Measurements from ENCODE around the gene PIK3C2G. TPM values are rescaled to one million over a fixed set of nuclear protein-coding genes. Genes with fewer than 3 reads are reported as not detected.
"Not testable (repeated sequence)": the region's sequence is repeated elsewhere in the genome, so short reads cannot be mapped to it uniquely, and the experiment has no call there.

Gene PIK3C2G
- total RNA-seq, 2 donors from 2014 or later: not detected

DNA sequence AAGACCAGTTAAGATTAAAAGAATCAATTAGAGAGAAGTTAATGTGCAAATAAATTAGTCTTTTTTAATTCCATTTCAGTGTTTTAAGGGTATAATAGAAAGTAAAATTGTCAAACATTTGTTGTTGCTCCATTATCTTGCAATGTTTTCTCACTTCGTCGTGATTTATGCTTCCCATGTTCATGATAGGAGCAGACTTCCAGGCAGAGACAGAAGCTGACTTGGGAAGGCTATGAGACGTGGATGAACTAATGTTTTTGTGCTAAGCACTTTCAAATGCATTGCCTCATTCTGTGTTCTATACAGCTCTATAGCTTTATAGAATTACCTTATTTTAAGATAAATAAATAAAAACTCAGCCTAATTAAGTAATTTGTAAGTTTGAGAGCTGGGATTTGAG, 226.2 kb downstream of the PIK3C2G start:
- no peak overlapping the region for H3K4me3 ChIP-seq (ENCODE audit: low read length)
- Mint-ChIP-seq H3K4me1 (peaks cover 19% of the 10 kb centered on the region), H3K36me3 (ENCODE audit: low read depth) (no peaks in the 10 kb centered on the region), H3K9me3 (no peaks in the 10 kb centered on the region), H3K27me3 (ENCODE audit: insufficient read depth) (no peaks in the 10 kb centered on the region), H3K27ac (no peak overlapping the region), H3K4me3 (no peak overlapping the region)
- no peaks in the 10 kb centered on the region for H3K9me3 ChIP-seq (ENCODE audit: control insufficient read depth, low read length)
- DNase-seq: no peak
- H3K27me3 ChIP-seq (ENCODE audit: control insufficient read depth, insufficient read depth, low read length, poor library complexity, severe bottlenecking): peaks cover 10% of the 10 kb centered on the region
- WGBS, 2 experiments (ENCODE audit: insufficient coverage in 1 of 2, insufficient read length in 1 of 2): 83 to 91% methylated on average over 2 to 3 of the region's 3 CpGs
- no peaks in the 10 kb centered on the region for H3K4me1 ChIP-seq (ENCODE audit: control insufficient read depth, insufficient read depth, low read length)
- H3K9ac ChIP-seq (ENCODE audit: extremely low read depth, low read length, poor library complexity, severe bottlenecking): no peak overlapping the region
- TF ChIP-seq, protein P1, sequence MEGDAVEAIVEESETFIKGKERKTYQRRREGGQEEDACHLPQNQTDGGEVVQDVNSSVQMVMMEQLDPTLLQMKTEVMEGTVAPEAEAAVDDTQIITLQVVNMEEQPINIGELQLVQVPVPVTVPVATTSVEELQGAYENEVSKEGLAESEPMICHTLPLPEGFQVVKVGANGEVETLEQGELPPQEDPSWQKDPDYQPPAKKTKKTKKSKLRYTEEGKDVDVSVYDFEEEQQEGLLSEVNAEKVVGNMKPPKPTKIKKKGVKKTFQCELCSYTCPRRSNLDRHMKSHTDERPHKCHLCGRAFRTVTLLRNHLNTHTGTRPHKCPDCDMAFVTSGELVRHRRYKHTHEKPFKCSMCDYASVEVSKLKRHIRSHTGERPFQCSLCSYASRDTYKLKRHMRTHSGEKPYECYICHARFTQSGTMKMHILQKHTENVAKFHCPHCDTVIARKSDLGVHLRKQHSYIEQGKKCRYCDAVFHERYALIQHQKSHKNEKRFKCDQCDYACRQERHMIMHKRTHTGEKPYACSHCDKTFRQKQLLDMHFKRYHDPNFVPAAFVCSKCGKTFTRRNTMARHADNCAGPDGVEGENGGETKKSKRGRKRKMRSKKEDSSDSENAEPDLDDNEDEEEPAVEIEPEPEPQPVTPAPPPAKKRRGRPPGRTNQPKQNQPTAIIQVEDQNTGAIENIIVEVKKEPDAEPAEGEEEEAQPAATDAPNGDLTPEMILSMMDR (conservative IDR thresholded peaks at IDR 0.05): no peak
- H3K36me3 ChIP-seq (ENCODE audit: control insufficient read depth, insufficient read depth, low read length): no peaks in the 10 kb centered on the region
- H3K27ac ChIP-seq (ENCODE audit: low read depth, low read length): no peak overlapping the region

DNA sequence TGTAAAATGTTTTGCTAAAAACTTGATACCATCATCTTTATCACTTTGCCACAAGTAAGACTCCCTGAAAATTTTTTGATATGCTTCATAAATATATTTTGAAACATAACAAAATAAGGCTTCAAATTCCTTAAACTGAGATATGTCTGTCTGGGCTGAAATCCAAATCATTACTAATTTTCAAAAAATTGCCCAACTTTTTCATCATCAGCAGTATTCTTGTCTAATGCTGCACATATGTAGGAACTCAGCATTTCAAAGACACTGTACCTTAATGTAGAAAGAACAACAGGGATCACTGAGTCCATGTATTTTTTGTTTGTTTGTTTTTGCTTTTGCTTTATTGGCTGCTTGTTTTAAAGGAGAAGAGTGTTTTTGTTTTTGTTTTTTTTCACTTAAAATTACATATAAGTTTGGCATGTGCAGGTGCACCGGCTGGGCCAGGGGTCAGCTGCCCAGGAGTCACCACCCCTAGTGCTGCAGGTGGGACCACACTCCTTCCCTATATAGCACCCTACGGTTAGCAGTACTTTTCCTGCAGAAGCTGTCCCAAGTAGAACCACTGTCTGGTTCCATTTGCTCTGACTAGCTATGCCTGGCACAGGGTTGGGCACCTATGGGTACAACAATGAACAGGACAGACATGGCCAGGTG, 231.2 kb downstream of the PIK3C2G start:
- WGBS, 2 experiments (ENCODE audit: insufficient coverage in 1 of 2, insufficient read length in 1 of 2): 88 to 100% methylated on average over 1 to 2 of the region's 2 CpGs

DNA sequence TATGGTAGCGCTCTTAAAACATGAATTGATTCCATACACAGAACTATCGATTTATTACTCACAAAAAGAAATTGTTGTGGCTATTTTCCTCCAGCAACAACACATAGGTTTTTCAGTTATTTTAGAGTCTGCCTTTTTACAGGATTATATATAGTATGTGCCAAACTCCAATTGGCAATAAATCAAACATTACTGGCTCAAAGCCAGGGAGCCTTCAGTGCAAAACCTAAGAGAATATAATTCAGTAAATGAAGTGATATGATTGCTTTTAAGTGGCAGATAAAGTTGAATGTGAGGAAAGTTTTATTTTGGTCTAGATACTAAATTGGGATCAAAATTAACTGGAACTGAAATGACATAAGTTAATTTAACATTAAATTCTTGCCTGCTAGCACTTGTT, 234.8 kb downstream of the PIK3C2G start:
- H3K36me3 Mint-ChIP-seq (ENCODE audit: low read depth): no peaks in the 10 kb centered on the region
- H3K9ac ChIP-seq (ENCODE audit: extremely low read depth, low read length, poor library complexity, severe bottlenecking): no peak overlapping the region
- H3K27ac ChIP-seq (ENCODE audit: low read depth, low read length): no peak overlapping the region
- H3K4me1 Mint-ChIP-seq: no peaks in the 10 kb centered on the region
- peaks cover 11% of the 10 kb centered on the region for H3K9me3 Mint-ChIP-seq
- DNase-seq: no peak
- H3K27me3 ChIP-seq (ENCODE audit: control insufficient read depth, insufficient read depth, low read length, poor library complexity, severe bottlenecking): no peaks in the 10 kb centered on the region
- H3K4me3 ChIP-seq (ENCODE audit: low read length): no peak overlapping the region
- WGBS, 2 experiments (ENCODE audit: insufficient coverage in 1 of 2, insufficient read length in 1 of 2): 97 to 100% methylated on average over 2 of the region's 2 CpGs
- H3K27ac Mint-ChIP-seq: no peak overlapping the region
- H3K4me3 Mint-ChIP-seq: no peak overlapping the region
- TF ChIP-seq, protein P1 (conservative IDR thresholded peaks at IDR 0.05): no peak
- no peaks in the 10 kb centered on the region for H3K36me3 ChIP-seq (ENCODE audit: control insufficient read depth, insufficient read depth, low read length)
- H3K27me3 Mint-ChIP-seq (ENCODE audit: insufficient read depth): no peaks in the 10 kb centered on the region
- no peaks in the 10 kb centered on the region for H3K4me1 ChIP-seq (ENCODE audit: control insufficient read depth, insufficient read depth, low read length)
- H3K9me3 ChIP-seq (ENCODE audit: control insufficient read depth, low read length): no peaks in the 10 kb centered on the region

More for the DNA sequence above, 231.2 kb downstream of the PIK3C2G start:
- no peaks in the 10 kb centered on the region for H3K27me3 Mint-ChIP-seq (ENCODE audit: insufficient read depth)
- H3K27me3 ChIP-seq (ENCODE audit: control insufficient read depth, insufficient read depth, low read length, poor library complexity, severe bottlenecking): no peaks in the 10 kb centered on the region
- TF ChIP-seq, protein P1 (conservative IDR thresholded peaks at IDR 0.05): no peak
- H3K9ac ChIP-seq (ENCODE audit: extremely low read depth, low read length, poor library complexity, severe bottlenecking): no peak overlapping the region
- H3K4me3 Mint-ChIP-seq: no peak overlapping the region
- no peak overlapping the region for H3K27ac Mint-ChIP-seq
- no peak overlapping the region for H3K27ac ChIP-seq (ENCODE audit: low read depth, low read length)
- H3K9me3 ChIP-seq (ENCODE audit: control insufficient read depth, low read length): no peaks in the 10 kb centered on the region
- peaks cover 6% of the 10 kb centered on the region for H3K4me1 Mint-ChIP-seq
- no peak for DNase-seq
- H3K36me3 Mint-ChIP-seq (ENCODE audit: low read depth): no peaks in the 10 kb centered on the region
- H3K4me1 ChIP-seq (ENCODE audit: control insufficient read depth, insufficient read depth, low read length): no peaks in the 10 kb centered on the region
- no peaks in the 10 kb centered on the region for H3K36me3 ChIP-seq (ENCODE audit: control insufficient read depth, insufficient read depth, low read length)
- no peaks in the 10 kb centered on the region for H3K9me3 Mint-ChIP-seq
- no peak overlapping the region for H3K4me3 ChIP-seq (ENCODE audit: low read length)

DNA sequence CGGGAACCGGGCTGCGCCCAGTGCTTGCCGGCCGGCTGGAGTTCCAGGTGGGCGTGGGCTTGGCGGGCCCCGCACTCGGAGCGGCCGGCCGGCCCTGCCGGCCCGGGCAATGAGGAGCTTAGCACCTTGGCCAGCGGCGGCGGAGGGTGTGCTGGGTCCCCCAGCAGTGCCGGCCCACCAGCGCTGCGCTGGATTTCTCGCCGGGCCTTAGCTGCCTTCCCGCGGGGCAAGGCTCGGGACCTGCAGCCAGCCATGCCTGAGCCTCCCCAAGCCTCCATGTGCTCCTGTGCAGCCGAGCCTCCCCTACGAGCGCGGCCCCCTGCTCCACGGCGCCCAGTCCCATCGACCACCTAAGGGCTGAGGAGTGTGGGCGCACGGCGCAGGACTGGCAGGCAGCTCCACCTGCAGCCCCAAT, 238.8 kb downstream of the PIK3C2G start:
- not testable (repeated sequence) for H3K9me3 ChIP-seq (ENCODE audit: control insufficient read depth, low read length); H3K36me3 Mint-ChIP-seq (ENCODE audit: low read depth); H3K27ac Mint-ChIP-seq; H3K27me3 Mint-ChIP-seq (ENCODE audit: insufficient read depth); H3K36me3 ChIP-seq (ENCODE audit: control insufficient read depth, insufficient read depth, low read length); H3K4me1 ChIP-seq (ENCODE audit: control insufficient read depth, insufficient read depth, low read length); H3K27ac ChIP-seq (ENCODE audit: low read depth, low read length); H3K9ac ChIP-seq (ENCODE audit: extremely low read depth, low read length, poor library complexity, severe bottlenecking); H3K4me1 Mint-ChIP-seq; H3K27me3 ChIP-seq (ENCODE audit: control insufficient read depth, insufficient read depth, low read length, poor library complexity, severe bottlenecking); DNase-seq; H3K4me3 ChIP-seq (ENCODE audit: low read length); H3K4me3 Mint-ChIP-seq
- WGBS, 2 experiments (ENCODE audit: insufficient coverage in 1 of 2, insufficient read length in 1 of 2): 96 to 100% methylated on average over 12 to 35 of the region's 35 CpGs
- peaks cover 11% of the 10 kb centered on the region for H3K9me3 Mint-ChIP-seq

DNA sequence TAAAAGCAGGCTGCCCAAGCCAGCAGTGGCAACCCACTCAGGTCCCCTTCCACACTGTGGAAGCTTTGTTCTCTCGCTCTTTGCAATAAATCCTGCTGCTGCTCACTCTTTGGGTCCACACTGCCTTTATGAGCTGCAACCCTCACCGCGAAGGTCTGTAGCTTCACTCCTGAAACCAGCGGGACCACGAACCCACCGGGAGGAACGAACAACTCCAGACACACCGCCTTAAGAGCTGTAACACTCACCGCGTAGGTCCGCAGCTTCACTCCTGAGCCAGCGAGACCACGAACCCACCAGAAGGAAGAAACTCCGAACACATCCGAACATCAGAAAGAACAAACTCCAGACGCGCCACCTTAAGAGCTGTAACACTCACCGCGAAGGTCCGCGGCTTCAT, 239.4 kb downstream of the PIK3C2G start:
- H3K9ac ChIP-seq (ENCODE audit: extremely low read depth, low read length, poor library complexity, severe bottlenecking); H3K27ac Mint-ChIP-seq; H3K27ac ChIP-seq (ENCODE audit: low read depth, low read length); H3K36me3 ChIP-seq (ENCODE audit: control insufficient read depth, insufficient read depth, low read length); H3K4me3 Mint-ChIP-seq; H3K4me1 Mint-ChIP-seq; H3K9me3 ChIP-seq (ENCODE audit: control insufficient read depth, low read length); H3K4me3 ChIP-seq (ENCODE audit: low read length); H3K36me3 Mint-ChIP-seq (ENCODE audit: low read depth); H3K27me3 ChIP-seq (ENCODE audit: control insufficient read depth, insufficient read depth, low read length, poor library complexity, severe bottlenecking); H3K27me3 Mint-ChIP-seq (ENCODE audit: insufficient read depth); DNase-seq; H3K4me1 ChIP-seq (ENCODE audit: control insufficient read depth, insufficient read depth, low read length): not testable (repeated sequence)
- H3K9me3 Mint-ChIP-seq: peaks cover 11% of the 10 kb centered on the region
- WGBS, 2 experiments (ENCODE audit: insufficient coverage in 1 of 2, insufficient read length in 1 of 2): 97 to 98% methylated on average over 9 to 21 of the region's 21 CpGs
